ENCODE data around the gene CPNE5.

The CPNE5 gene
- 2.0 to 7.0 reads per million in 2 donors for total RNA-seq

- peak; percentile 4 for DNase-seq
Measured at GRCh38 chr6:36838896-36839748, at the start of gene CPNE5. Gene CPNE5 (minus strand): TSS chr6:36839444. CDS start chr6:36839377, 67 bp downstream.

- DNase-seq, result no peak
Measured at GRCh38 chr6:36888115-36888643, 48.9 kb upstream of the CPNE5 start.

DNA sequence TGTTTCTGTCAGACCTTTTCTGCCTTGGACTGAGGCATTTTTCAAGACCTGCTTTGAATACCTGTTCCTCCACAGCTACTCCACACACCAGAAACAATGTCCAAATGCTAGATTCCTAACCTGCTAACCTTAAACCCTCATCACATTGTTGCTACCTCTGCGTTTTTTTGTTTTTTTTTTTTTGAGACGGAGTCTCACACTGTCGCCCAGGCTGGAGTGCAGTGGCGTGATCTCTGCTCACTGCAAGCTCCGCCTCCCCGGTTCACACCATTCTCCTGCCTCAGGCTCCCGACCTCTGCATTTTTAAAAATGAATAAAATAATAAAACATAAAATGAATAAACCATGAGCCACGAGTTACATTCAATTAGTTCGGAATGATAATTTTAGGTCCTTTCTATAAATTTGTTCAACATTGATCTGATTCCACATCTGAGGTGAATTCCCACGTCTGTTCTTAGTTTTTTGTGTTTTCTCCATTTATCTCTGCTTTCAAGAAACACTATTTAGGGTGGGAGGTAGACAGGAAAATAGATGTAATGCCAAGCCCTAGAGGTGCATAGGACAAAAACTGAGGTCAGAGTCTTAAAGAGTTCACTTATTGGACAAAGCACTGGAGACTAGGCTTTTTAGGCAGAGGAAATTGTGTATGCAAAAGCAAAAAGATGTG lies 47.8 kb upstream of the CPNE5 start:
- no peak for DNase-seq

DNA sequence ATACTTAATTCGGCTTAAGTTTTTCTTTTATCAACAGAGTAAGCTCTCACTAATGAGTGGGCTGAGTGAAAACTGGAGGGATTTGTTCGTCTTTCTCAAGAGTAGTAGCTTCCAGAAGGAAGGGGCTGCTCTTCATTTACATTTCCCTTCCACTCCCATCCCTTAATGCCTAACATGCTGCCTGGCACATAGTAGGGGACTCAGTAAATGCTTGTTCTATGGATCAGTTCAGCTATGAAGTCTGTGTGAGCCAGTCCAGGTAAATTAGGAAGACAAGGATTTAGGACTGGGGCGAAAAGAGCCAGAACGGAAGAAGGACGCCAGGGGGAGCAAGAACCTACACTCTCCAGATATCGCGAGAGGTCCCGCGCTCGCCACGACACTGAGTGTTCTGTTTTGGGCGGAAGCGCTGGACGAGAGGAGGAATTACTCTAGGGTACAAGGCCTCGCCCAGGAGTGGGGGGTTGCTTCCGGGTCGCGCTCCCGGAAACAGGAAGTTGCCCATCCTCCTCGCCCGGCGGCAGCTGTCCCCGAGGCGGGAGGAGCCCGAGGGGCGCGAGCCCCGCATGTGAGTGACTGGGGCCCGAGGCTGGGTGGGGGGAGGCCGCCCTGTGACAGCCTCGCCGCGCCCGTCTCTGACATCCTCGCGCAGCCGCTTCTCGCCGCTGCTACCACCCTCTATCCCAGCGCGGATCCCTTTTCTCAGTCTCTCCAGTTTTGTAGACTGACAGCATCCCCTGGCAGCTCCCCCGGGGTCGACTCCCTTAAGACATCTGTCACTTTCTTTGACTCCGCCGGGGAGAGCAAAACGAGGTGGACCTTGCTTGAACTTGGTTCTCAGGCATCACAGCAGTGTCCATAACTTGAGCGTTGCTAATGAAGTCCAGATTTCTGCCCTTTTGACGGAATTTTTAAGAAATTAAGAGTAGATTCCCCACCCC lies 46.5 kb upstream of the CPNE5 start, which contains the start of gene C6orf89:
Gene C6orf89, plus strand, starts transcription at position 492 of the 941 bp plus-strand sequence. CDS start 13,493 bp downstream, outside the sequence.
- peak; percentile 97 for DNase-seq

- DNase-seq, result no peak
Measured at GRCh38 chr6:36884610-36885009, 45.4 kb upstream of the CPNE5 start.

GRCh38 chr6:36875250-36875633 lies 36.0 kb upstream of the CPNE5 start:
- DNase-seq, result no peak

DNA sequence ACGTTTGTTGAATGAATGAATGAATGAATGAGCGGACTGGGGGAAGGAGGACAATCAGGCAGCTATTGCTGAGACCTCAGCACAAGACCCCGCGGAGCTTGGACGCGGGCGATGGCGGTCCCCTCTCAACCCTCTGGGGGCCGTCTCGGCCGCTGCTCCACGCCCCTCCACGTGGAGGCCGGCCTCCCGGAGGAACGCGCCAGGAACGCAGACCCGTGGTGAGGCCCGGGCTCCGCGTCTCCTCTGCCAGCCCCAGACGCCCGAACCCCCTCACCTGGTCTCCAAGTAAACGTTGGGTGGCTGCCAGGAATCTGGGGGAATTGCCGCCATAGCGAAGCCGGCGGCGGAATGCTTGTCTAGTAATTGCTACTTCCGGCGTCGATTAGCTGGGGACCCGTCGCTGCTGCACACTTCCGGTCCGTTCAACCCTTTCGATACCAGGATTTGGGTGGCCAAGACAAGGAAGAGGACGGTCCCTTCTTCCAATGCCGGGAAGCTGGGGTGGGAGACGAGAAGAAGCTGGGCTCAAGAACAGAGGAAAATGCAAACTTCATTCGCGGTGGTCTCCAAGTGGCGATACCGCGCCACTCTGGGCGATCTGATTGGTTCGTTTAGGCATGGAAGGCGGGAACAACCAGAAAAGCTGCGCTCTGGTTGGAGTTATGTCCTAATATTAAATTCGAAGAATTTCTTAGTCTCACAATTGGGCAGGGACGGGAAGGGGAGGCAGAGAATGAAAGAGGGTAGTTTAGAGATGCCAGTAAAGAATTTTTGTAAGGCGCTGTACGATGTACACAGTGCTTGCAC lies 35.4 kb upstream of the CPNE5 start, which contains the start of gene PPIL1:
Gene PPIL1, minus strand, starts transcription at position 361 of the 807 bp plus-strand sequence. Its CDS starts 31 bp downstream, at position 330.
- peak; percentile 81 for DNase-seq

DNA sequence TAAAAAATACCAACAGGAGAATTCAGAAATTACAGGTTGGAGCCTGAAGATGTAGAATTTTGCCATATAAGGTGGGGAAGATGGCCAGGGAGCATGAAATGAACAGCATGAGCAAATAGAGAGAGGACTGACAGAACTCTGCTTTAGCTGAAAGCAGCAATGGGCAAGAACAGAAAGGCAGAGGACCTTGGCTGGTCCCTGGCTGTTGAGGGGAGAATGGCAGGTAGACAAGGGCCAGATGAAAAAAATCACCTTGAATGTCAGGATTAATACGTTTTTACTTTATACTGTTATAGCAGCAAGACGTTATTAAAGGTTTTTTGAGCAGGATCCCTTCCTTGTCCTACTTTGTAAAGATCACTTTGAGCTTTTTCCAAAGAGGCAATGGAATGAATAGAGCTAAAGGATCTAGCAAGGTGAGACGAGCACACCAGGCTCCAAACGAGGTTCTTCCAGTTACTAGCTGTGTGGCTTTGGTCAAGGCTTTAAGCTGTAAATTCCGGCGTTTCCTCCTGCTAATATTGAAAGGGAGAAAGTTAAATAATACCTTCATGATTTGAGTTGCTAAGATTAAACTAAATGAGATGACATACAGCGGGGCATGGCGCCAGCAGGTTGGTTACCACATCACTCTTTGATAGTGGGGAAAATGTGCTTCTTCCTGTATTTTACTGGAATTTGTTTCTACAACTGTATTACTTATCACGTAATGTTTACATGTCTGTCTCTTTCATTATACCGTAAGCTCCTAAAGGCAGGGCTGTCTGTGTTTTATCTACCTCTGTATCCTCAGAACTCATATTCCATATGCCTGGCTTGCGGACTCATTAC lies 34.6 kb upstream of the CPNE5 start:
- DNase-seq, result no peak

GRCh38 chr6:36873115-36873514 lies 33.9 kb upstream of the CPNE5 start:
- DNase-seq, result no peak

DNA sequence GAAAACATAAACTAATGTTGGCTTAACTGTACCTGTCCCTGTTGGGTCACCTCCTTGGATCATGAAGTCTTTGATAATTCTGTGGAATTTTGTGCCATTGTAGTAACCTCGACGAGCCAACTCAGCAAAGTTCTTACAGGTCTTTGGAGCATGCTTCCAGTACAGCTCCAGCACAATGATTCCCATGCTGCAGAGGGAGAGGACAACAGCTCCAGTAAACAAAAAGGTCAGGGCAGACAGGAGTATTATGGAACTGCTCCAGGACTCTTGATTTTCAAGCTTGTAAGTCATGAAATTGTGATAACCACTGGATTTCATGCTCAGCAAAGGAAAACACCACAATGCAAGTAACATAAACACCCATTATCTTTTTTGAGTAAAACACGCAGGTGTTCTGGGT lies 32.4 kb upstream of the CPNE5 start:
- DNase-seq, result no peak

DNA sequence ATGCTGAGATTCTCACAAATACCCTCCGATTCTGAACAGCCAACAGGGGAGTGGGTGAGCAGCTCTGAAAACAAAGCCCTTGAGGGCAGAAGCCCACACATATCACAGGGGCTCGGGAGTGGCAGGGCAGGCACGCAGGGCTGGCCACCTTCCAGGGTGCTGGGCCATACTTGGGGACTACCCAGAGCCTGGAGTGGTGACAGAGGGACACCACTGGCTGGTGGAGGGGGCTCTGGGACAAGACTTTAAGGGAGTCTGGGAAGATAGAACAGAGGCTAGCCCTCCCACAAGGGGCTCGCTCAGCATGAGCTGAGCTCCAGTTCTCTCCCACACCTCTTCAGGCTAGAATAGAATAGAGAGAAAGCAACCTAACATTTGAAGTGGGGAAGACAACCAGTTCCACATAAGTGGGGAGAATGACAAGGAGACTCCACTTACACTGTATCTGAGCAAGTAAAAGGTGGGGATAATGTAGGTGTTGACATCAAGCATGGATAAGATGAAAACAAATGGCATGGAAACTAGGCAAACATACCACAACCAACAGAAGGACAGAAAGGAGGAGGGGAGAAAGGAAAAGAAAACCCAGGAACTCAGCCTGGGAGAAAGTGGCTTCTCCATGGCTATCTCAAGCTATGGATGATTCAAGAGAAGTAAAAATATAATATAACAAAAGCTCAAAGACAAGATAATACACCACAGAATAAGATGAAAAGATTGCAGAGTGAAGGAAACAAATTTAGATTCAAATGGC lies 28.4 kb upstream of the CPNE5 start:
- DNase-seq, result no peak

DNA sequence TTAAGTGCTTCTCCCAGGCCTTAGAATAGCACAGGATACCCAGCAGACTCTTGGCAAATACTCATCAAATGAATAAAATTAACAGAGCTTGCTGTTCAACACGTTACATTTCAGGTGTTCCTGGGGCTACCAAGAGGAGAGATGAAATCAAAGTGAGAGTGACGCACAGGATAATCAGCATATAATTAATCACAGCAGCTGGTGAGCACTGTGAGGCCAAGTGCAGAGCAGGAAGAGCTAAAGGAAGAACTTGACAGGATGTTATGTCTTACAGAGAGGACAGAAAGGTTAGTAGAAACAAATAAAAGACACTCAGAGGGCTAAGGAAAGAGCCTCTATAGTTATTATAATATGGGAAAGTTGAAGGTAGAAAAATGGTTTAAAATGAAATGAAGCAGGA lies 26.6 kb upstream of the CPNE5 start:
- no peak for DNase-seq

GRCh38 chr6:36863670-36864540 lies 24.7 kb upstream of the CPNE5 start:
- DNase-seq, result no peak

GRCh38 chr6:36862848-36863382 lies 23.7 kb upstream of the CPNE5 start:
- DNase-seq, result no peak

DNA sequence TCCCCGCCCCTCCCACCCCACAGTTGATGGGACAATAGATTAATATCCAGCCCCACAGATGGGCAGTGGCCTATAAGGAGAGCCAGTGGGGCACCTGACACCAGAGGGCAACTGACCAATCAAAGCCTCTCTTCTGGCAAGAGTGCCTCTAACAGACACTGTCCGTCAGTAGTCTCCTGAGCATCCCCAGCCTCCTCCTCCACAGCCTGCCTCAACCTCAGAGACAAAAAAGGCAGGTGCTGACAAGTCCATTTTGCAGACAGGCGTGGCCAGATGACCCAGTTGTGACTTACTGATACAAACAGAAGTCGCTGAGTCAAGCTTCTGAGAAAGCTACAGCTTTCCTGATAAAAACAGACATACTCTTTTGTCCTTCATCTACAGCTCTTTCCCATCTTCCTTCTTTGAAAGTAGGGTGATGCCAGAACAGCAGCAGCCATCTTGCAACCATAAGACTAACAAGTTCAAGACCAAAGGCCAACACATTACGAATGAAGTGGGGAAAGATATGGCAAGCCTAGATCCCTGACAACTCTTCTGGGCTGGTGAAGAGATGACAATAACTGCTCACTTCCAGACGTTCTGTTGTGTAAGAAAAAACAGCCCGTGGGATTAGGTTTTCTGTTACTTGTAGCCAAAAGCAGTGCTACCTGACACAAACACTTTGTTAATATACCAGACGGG lies 23.1 kb upstream of the CPNE5 start:
- no peak for DNase-seq

DNA sequence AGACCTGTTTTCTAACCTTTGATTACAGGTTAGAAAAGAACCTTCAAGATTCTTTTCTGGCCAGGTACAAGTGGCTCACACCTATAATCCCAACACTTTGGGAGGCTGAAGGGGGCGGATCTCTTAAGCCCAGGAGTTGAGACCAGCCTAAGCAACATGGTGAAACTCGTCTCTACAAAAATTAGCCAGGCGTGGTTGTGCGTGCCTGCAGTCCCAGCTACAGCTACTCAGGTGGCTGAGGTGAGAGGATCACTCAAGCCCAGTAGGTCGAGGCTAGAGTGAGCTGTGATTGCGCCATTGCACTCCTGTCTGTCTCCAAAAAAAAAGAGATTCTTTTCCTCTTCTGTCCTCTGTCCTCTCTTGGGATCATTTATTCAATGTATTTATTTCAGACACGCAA lies 20.9 kb upstream of the CPNE5 start:
- no peak for DNase-seq

- no peak for DNase-seq
Measured at GRCh38 chr6:36858407-36858981, 19.2 kb upstream of the CPNE5 start.

GRCh38 chr6:36857325-36857724 lies 18.1 kb upstream of the CPNE5 start:
- DNase-seq, result no peak

All from T-helper 9 cell (primary cell).